Measurements from ENCODE around the gene ALG5.

ALG5 gene

GRCh38 chr13:36979361-36980050, 19.6 kb downstream of the ALG5 start:
- DNase-seq (ENCODE audit: low spot score): no peak

GRCh38 chr13:36975172-36975571, 24.0 kb downstream of the ALG5 start:
- no peak for DNase-seq (ENCODE audit: low spot score)

GRCh38 chr13:36973621-36974295, 25.4 kb downstream of the ALG5 start:
- DNase-seq (ENCODE audit: low spot score): no peak

GRCh38 chr13:36973009-36973408, 26.1 kb downstream of the ALG5 start:
- DNase-seq (ENCODE audit: low spot score): no peak

GRCh38 chr13:36966404-36966803, 32.7 kb downstream of the ALG5 start:
- DNase-seq (ENCODE audit: low spot score): no peak

- no peak for DNase-seq (ENCODE audit: low spot score)
Observed at GRCh38 chr13:36965767-36966166, 33.4 kb downstream of the ALG5 start.

- no peak for DNase-seq (ENCODE audit: low spot score)
Observed at GRCh38 chr13:36959456-36960116, 39.6 kb downstream of the ALG5 start.

- DNase-seq (ENCODE audit: low spot score): no peak
Observed at GRCh38 chr13:36954542-36954941, 44.6 kb downstream of the ALG5 start.

- DNase-seq (ENCODE audit: low spot score): no peak
Observed at GRCh38 chr13:36950920-36951319, 48.2 kb downstream of the ALG5 start.

GRCh38 chr13:36950330-36950729, 48.8 kb downstream of the ALG5 start:
- DNase-seq (ENCODE audit: low spot score): no peak

GRCh38 chr13:36945078-36945477, 54.1 kb downstream of the ALG5 start:
- DNase-seq (ENCODE audit: low spot score): no peak

- no peak for DNase-seq (ENCODE audit: low spot score)
Observed at GRCh38 chr13:36925603-36926002, 73.5 kb downstream of the ALG5 start.

GRCh38 chr13:36924001-36924400, 75.1 kb downstream of the ALG5 start:
- DNase-seq (ENCODE audit: low spot score): no peak

GRCh38 chr13:36921631-36922301, 77.4 kb downstream of the ALG5 start:
- DNase-seq (ENCODE audit: low spot score): no peak

GRCh38 chr13:36920616-36921185, 78.4 kb downstream of the ALG5 start:
- no peak for DNase-seq (ENCODE audit: low spot score)

GRCh38 chr13:36919833-36920615, 79.1 kb downstream of the ALG5 start, which contains the start of gene SMAD9:
TSS of gene SMAD9 (minus strand) at chr13:36920238. CDS start at chr13:36879689, 40,549 bp downstream.
- DNase-seq (ENCODE audit: low spot score): peak; percentile 67

GRCh38 chr13:36919171-36919832, 79.8 kb downstream of the ALG5 start:
- DNase-seq (ENCODE audit: low spot score): peak; percentile 35

- peak; percentile 20 for DNase-seq (ENCODE audit: low spot score)
Observed at GRCh38 chr13:36918246-36919131, 80.7 kb downstream of the ALG5 start.

GRCh38 chr13:36917311-36917710, 81.8 kb downstream of the ALG5 start:
- DNase-seq (ENCODE audit: low spot score): no peak

Data from Ammon's horn (tissue), 1 donor.